NT2/D1 (cell line): ENCODE data around the gene PLA2G6.

Experiments used
- SUZ12 ChIP-seq: IDR thresholded peaks from 2 replicates; pipeline ENCODE4 v1.6.1; 2011; ENCODE audit not compliant: insufficient read length, insufficient read depth; ENCODE audit errors: extremely low read depth
- YY1 ChIP-seq: IDR thresholded peaks from 2 replicates; pipeline ENCODE4 v1.6.1; 2011; ENCODE audit not compliant: insufficient read length, insufficient read depth
- ZNF274 ChIP-seq: IDR thresholded peaks from 2 replicates; pipeline ENCODE4 v1.6.1; 2011; ENCODE audit warnings: mild to moderate bottlenecking, low read depth, low read length

GRCh38 chr22:38114484-38115398 is 66.9 kb downstream of the PLA2G6 start:
- TF ChIP-seq SUZ12 (no peak), ZNF274 (no peak), YY1 (no peak)
